Stimulated activated CD4-positive, alpha-beta T cell treated with anti-CD3 and anti-CD28 coated beads, TNF-alpha, amount 100 ng/mL, for 48 hours (primary cell): Measurements from ENCODE around the gene ATOH8.

Source experiments
- DNase-seq, 3 donors: peaks; one replicate each; pipeline ENCODE4 v3.0.0-alpha.2; 2020; ENCODE audit warnings: low read depth in 3 of 3

The ATOH8 gene

DNA sequence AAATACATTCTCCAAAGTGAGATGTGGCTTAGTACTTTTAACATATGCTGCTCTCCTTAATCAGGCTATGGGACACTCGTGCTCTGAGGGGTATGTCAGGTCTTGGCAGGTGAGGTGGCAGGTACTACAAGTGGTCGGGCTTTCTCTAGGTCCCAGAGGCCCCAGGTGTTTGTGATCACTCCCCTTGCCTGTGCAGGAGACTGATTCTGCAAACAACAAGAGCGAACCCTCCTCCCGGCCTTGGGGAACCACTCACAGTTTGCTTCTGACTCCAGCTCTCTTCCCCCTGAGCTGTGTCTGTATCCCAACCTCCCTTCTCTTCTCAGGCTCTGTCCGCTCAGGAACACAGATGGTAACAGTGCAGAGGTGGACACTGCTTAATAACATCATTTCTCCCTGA lies 48.1 kb downstream of the ATOH8 start:
- DNase-seq, result no peak

- no peak for DNase-seq
Observed at GRCh38 chr2:85802354-85803103, 48.7 kb downstream of the ATOH8 start.

- no peak for DNase-seq
Observed at GRCh38 chr2:85803704-85804425, 50.1 kb downstream of the ATOH8 start.

- no peak for DNase-seq
Observed at GRCh38 chr2:85804583-85804982, 50.8 kb downstream of the ATOH8 start.

DNA sequence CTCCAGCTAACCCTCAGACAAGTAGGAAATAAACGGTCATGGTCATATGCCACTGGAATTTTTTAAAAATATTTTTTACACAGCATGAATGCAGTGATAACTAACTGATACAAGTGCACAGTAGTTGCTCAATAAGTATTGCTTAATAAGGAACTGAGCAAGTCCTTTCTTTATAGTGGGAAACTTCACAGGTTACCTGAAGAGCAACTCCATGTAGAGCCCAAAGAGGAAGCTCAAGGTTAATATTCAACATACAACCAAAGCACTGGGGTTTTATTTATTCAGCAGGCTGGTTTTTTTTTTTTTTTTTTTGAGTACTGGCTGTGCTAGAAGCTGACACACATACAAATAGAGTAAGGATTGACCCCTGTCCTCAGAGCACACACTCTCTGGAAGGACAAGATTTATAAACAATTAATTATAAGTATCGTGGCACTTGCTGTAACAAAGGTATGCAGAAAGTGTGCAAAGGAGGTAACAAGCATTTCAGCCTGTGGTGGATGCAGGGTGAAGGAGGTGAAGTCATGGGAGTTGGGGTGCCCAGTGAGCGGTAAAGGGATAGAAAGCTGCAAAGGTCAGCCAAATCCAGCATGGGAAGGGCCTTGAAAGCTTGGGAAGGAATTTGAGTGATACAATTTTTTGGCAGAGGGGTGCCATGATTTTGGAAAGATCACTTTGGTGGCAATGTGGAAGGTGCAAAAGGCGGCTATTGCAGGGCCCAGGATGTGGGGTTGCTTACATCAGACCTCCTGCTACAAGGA lies 52.7 kb downstream of the ATOH8 start:
- no peak for DNase-seq

DNA sequence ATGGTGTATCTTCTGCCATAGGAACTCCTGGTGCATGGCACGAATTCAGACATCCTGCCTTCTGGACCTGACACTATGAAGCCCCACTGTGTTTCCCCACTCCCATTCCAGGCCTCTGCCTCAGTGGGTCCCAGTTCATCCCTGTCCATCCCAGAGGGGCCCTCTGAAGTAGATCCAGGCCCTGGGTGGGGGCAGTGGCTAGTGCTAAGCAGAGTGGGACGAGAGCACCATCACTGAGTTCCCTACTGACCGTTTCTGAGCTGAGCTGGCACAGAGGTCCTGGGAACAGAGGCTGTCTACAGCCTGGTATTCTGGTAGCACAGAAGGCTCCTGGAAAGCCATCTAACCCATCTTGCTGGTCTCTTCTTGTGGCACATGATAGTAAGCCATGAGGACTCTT lies 54.0 kb downstream of the ATOH8 start:
- no peak for DNase-seq

DNA sequence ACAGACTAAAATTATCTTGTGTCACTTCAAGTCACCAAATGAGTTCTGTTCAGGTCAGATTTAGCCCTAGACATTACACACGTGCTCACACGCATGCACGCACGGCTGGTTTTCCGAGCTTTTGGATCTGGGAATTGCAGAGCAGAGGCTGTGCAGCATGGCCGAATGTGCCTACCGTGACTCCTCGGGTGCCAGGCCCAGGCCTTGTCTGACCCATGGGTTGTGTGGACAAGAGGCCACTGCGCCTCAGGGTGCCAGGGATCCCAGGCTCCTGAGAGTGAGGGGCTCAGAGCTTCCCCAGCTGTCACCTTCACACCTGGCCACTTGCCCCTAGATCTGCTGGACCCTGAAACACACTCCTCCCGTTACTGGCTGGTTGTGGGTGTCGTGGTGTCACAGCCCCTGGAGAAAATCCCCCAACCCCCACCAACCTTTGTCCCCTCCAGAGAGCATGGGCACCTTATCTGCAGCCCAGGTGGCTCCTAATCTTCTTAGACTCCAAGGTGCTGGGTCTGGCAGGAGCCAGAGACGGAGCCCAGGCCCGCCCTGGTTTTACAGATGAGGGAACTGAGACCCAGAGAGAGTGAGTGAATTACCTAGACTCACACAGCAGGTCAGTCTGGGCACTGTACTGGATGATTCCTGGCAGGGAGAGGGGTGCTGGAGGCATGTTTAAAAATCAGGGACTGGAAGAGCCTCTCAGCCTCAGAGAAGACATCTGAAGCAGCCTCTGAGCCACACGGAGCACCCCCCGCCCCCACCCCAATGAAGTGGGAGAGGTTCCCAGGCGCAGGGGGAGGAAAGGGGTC lies 56.8 kb downstream of the ATOH8 start:
- DNase-seq, result no peak

DNA sequence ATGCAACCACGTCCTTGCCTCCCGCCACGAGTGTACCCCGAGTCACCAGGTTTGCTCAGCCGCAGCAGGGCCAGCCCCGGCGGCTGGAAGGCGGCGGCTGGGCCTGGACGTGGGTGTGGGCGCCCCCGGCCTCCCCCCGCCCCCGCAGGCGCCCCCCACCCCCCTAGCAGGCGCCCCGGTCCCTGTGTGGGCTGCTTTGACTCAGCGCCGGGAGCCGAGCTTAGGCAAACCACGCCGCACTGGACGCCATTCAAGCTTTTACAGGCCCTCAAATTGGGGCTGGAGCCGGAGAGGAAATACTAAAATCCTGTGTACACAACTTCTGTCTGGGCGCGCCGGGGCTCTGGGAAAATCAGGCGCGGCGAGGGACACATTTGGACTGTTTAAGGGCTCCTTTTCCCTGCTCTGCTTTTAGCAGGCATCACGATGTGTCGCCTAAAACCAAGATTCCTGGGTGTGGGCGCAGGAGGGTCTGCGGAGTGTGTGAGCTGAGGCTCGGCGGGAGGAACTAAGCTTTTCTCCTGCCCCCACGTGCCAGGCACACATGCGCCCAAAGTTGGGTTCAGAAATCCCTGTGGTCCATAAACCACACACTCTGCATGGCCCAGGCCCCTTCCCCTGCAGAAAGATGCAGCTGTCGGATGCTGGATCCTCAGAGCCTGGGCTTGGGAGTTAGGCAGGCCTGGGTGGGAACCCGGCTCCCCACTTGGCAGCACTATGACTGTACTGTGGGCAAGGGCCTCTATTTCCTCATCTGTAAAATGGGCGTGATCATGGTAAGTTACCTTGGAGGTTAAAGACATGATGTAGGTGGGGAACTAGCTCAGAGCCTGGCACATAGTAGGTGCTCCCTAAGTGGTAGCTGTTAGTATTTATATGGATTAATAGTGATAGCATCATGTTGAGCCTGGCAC lies 57.6 kb downstream of the ATOH8 start:
- no peak for DNase-seq

- no peak for DNase-seq
Observed at GRCh38 chr2:85812094-85812735, 58.4 kb downstream of the ATOH8 start.

DNA sequence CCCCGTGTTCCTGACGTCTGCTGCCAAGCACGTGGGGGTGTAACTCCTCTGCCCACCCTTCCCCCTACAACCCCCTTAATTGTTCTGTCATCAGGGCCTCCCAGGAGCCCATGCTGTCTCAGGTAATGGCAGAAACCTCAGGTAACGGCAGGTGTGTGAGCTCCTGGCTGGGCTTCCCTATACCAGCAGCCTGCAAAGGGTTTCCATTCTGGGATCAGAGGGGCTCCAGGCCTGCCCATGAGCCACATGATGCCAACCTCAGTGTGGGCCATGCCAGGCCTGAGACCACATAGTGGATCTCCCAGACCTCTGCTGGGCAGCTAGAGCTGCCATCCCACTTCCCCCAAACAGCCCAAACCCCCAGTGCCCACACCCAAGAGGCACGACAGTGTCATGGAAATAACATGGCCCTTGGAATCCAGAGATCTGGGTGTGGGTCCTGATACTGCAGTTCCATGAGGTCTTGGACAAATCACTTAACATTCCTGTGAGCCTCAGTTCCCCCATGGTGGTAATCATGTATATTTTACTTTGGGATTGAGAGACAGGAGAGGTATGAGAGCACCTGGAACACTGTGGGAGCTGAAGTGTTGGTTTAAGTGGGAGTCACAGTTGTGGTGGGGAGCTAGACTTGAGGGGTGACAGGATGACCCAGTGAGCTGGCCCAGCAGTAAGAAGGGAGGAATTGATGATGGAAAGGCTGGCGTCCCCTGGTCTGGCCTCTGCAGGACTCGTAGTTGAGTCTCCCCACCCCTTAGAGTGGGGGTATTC lies 59.6 kb downstream of the ATOH8 start:
- DNase-seq, result no peak

DNA sequence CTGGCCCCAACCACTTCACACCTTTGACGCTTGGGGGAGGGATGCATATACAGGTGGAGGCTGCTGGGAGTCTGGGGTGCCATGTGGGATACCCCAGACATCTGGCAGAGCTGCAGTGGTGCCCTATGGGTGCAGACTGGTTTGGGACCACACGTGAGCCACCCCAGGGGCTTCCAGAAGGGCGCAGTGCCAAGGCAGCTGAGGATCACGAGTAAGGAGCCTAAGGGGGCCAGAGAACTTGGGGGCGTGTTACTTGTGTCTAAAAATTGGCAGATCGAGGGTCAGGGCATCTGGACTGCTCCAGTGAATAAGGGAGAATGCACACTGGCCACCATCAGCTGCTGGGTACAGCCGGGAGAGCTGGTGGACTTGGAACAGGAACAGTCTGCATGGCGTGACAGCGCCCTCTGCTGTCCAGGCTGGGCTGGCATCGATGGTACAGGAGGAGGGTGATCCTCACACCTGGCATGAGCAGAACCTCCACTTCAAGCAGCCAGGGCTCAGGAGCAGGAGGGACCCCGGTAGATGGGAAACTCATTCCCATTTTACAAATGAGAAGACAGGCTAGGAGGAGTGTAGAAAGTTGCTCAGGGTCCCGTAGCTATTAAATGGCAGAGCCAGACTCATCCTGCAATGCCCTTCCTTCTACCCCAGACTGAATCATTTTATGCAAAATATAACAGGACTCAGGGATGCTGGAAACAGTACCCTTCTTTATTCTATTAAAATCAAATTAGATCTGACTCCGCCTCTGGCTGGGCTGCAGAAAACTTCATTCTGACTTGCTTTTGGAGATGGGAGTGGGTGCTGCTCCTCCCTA lies 60.4 kb downstream of the ATOH8 start:
- DNase-seq, result peak; percentile 67 to 80 (median 79)

DNA sequence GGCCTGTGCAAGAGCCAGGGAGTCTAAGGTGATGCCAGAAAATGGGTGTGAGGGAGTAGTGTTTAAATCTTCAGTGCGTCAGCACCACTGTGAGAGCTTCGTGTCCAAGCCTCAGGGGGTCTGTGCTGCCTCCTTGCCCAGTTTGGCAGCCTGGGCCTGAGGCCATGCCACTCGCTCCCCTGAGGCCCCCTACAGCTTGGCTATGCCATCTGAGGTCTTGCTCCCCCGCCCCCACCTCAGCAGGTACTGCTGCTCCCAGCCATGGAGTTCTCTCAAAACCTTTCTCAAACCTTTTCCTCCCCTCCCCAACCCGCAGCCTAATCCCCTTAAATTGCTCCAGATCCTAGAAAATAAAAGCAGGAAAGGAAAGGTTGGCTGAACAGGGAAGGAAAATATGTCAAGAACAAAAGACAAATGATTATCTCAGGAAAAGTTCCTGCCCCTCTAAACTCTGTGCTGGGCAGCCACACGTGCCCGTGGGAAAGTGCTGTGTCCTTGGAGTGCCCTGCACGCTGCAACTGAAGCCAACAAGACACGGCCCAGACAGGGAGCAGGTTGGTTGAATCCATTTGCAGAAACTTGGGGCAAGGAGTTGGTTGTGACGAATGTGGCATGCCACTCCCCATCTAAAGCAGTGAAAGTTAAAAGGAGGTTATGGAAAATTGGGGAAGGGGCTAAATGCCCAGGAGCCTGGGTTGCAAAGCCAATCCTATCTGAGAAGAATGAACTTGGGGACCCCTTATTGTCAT lies 61.2 kb downstream of the ATOH8 start:
- no peak for DNase-seq

DNA sequence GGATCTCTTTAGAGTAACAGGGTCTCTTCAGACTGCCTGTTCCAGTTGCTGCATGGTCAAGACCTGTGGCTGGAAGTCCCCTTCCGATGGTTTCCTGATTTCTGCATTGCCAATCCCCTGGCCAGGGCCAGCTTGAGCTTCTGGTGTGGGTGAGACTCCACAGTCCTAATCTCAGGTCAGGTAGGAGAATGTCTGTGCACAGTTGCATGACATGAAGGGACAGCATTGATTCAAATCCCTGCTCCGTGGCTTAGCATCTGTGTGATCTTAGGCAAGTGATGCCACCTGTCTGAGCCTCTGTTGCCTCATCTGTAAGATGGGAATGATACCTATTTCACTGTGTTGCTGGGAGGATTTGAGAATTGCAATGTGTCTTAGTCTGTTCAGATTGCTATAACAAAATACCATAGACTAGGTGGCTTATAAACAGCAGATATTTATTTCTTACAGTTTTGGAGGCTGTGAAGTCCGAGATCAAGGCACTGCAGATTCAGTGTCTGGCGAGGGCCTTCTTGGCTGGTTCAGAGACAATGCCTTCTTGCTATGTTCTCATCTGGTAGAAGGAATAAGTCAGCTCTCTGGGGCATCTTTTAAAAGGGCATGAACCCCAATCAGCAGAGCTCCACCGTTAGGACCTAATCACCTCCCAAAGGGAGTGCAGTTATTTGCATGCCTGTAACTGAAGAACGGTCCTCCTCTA lies 66.2 kb downstream of the ATOH8 start:
- no peak for DNase-seq

DNA sequence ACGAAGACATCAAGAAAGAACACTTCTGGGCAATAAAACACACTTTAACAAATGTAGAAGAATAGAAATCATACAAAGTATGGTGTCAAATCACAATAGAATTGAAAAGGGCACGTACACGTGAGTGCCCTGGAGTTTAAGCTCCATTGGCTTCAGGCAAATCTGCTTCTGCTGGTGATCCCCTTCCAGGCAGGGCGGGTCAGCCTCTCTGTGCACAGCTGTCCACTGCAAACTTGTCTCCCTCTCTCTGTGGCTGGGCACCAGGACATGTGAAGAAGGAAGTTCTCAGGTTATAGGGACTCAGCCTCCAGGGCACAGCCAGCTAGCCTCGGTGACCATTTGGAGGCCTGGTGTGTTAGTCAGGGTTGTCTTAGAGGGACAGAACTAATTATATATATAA lies 69.0 kb downstream of the ATOH8 start:
- no peak for DNase-seq

DNA sequence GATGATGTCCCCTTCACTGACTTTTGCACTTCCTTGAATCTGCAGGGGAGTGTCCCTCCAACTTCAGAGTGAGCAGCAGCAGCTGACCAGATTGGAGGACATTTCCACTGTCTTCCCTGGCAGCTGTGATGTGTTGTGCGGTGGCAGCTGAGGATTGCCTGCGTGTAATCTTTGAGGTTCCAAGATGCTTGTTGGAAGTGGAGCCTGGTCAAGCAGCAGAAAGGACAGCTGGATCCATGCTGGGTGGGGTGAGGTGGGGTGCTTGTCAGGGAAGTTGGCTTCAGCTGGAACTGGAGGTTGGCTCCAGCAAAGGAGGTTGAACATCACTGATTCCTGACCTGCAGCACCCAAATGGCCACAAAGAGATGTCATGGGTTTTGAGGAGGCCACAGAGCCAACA lies 70.2 kb downstream of the ATOH8 start:
- DNase-seq, result no peak

DNA sequence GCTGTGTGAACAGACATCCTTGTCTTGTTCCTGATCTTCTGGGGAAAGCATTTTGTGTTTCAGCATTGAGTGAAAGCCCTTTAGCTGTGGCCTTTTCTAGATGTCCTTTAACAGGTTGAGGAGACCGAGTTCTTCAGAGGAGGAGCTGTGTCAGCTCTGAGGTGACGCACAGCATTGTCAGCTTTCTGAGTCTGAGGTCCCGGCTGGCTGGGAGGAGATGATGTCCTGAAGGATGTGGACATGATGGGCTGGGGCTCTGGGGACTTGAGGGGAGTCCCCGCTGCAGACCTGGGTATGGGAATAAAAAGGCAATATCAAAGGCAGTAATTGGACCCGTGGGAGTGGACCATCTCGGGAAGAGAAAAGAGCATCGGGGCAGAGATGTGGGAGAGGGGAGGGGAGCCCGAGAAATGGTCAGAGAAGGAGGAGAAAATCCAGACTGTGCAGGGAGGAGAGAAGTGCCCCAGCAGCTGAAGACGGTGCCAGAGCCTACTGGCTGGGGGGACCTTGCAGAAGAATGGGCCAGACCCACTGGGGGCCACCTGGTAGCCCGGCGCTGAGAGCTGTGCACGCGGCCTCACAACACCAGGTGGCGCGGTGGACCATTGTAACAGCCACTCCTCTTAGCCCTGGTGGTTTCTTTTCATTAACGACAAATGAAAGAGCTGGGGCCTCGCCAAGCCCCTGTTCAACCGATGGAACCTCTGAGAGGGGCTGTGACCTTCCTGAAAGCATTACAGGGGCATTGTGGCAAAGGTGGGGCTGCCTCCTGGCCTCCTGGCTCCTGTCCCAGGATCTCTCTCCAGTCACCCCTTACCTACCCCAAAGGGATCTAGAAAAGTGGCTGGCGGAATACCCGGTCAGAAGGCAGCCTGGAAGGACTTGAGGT lies 73.4 kb downstream of the ATOH8 start:
- peak; percentile 59 to 73 (median 64) for DNase-seq
